Measurements from ENCODE around the gene FREM3.

DNA sequence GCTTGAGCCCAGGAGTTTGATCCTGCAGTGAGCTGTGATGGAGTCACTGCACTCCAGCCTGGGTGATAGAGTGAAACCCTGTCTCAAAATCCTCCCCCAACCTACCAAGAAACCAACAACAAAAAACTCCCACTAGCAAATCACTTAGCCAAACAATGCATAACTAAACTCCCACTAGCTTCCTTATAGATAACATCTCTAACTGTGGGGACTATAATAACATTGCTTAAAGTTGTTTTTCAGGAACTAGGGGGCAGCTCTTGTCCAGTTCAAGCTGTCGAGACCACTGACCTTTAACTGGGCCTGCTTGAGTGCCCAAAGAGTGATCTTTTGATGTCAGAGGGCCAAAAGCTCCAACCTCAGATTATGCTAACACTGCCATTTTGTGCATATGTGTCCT lies 81.7 kb downstream of the FREM3 start:
- no peak for TF ChIP-seq POLR2A (IDR thresholded peaks at IDR 0.05; ENCODE audit: low read depth, low read length)
- no peak for TF ChIP-seq POLR2AphosphoS5 (IDR thresholded peaks at IDR 0.05; ENCODE audit: low read depth, low read length)
- no peak for TF ChIP-seq TAF1 (IDR thresholded peaks at IDR 0.05; ENCODE audit: borderline replicate concordance, low read depth, low read length)

Data from GM12892 (cell line).